ENCODE measurements around the gene FCRL5. TPM values are rescaled to one million over a fixed set of nuclear protein-coding genes. Genes with fewer than 3 reads are reported as not detected.

The FCRL5 gene
- total and polyA plus RNA-seq, 4 donors = 0.18 to 0.84 (median 0.50) TPM

GRCh38 chr1:157497987-157498735 lies 54.2 kb downstream of the FCRL5 start:
- no peak overlapping the region for H3K4me3 ChIP-seq (ENCODE audit: low read length in 2 of 2)
- WGBS, 2 donors = 54 to 69% methylated on average over 3 of the region's 3 CpGs
- ATAC-seq (ENCODE audit: low FRiP score) (no peak), DNase-seq (no peak)
- H3K9me3 ChIP-seq (ENCODE audit: control insufficient read depth, low read length) = no peaks in the 10 kb centered on the region
- no peaks in the 10 kb centered on the region for H3K36me3 ChIP-seq (ENCODE audit: control insufficient read depth in 1 of 2, insufficient read depth in 2 of 2, low read length in 1 of 2)
- H3K27me3 ChIP-seq (ENCODE audit: control insufficient read depth in 1 of 2, insufficient read depth in 2 of 2, low read length in 1 of 2) = no peaks in the 10 kb centered on the region
- no peak overlapping the region for H3K27ac ChIP-seq (ENCODE audit: low read depth in 1 of 2, low read length in 2 of 2)
- intact Hi-C loops (cut with DNase I) = no loop called here
- no peaks in the 10 kb centered on the region for H3K4me1 ChIP-seq (ENCODE audit: control insufficient read depth in 1 of 2, insufficient read depth in 2 of 2, low read length in 2 of 2)

GRCh38 chr1:157497284-157497683 lies 55.0 kb downstream of the FCRL5 start:
- WGBS, 2 donors = 88 to 90% methylated on average over 1 of the region's 1 CpG
- intact Hi-C loops (cut with DNase I) = no loop called here

GRCh38 chr1:157496121-157496526 lies 56.2 kb downstream of the FCRL5 start:
- H3K9me3 ChIP-seq (ENCODE audit: control insufficient read depth, low read length) = no peaks in the 10 kb centered on the region
- H3K4me1 ChIP-seq (ENCODE audit: control insufficient read depth in 1 of 2, insufficient read depth in 2 of 2, low read length in 2 of 2) = no peaks in the 10 kb centered on the region
- intact Hi-C loops (cut with DNase I) = no loop called here
- no peaks in the 10 kb centered on the region for H3K27me3 ChIP-seq (ENCODE audit: control insufficient read depth in 1 of 2, insufficient read depth in 2 of 2, low read length in 1 of 2)
- H3K36me3 ChIP-seq (ENCODE audit: control insufficient read depth in 1 of 2, insufficient read depth in 2 of 2, low read length in 1 of 2) = no peaks in the 10 kb centered on the region
- ATAC-seq (ENCODE audit: low FRiP score) (no peak), DNase-seq (no peak)
- no peak overlapping the region for H3K4me3 ChIP-seq (ENCODE audit: low read length in 2 of 2)
- H3K27ac ChIP-seq (ENCODE audit: low read depth in 1 of 2, low read length in 2 of 2) = no peak overlapping the region
- WGBS, 2 donors = 6 to 14% methylated on average over 5 of the region's 5 CpGs

More at GRCh38 chr1:157497284-157497683, 55.0 kb downstream of the FCRL5 start:
- Histone ChIP-seq H3K9me3 (ENCODE audit: control insufficient read depth, low read length) (no peaks in the 10 kb centered on the region), H3K27ac (ENCODE audit: low read depth in 1 of 2, low read length in 2 of 2) (no peak overlapping the region), H3K4me1 (ENCODE audit: control insufficient read depth in 1 of 2, insufficient read depth in 2 of 2, low read length in 2 of 2) (no peaks in the 10 kb centered on the region), H3K36me3 (ENCODE audit: control insufficient read depth in 1 of 2, insufficient read depth in 2 of 2, low read length in 1 of 2) (no peaks in the 10 kb centered on the region), H3K27me3 (ENCODE audit: control insufficient read depth in 1 of 2, insufficient read depth in 2 of 2, low read length in 1 of 2) (no peaks in the 10 kb centered on the region), H3K4me3 (ENCODE audit: low read length in 2 of 2) (no peak overlapping the region)
- ATAC-seq (ENCODE audit: low FRiP score) (no peak), DNase-seq (no peak)

- H3K9me3 ChIP-seq (ENCODE audit: control insufficient read depth, low read length) = no peaks in the 10 kb centered on the region
- no peak for DNase-seq
- 77 to 82% methylated on average over 3 of the region's 3 CpGs for WGBS, 2 donors
- no peak overlapping the region for H3K4me3 ChIP-seq (ENCODE audit: low read length in 2 of 2)
- H3K36me3 ChIP-seq (ENCODE audit: control insufficient read depth in 1 of 2, insufficient read depth in 2 of 2, low read length in 1 of 2) = no peaks in the 10 kb centered on the region
- no peaks in the 10 kb centered on the region for H3K27me3 ChIP-seq (ENCODE audit: control insufficient read depth in 1 of 2, insufficient read depth in 2 of 2, low read length in 1 of 2)
- H3K4me1 ChIP-seq (ENCODE audit: control insufficient read depth in 1 of 2, insufficient read depth in 2 of 2, low read length in 2 of 2) = no peaks in the 10 kb centered on the region
- no peak overlapping the region for H3K27ac ChIP-seq (ENCODE audit: low read depth in 1 of 2, low read length in 2 of 2)
- intact Hi-C loops (cut with DNase I) = no loop called here
- ATAC-seq (ENCODE audit: low FRiP score) = no peak
Observed at GRCh38 chr1:157495285-157495684, 57.0 kb downstream of the FCRL5 start.

- ATAC-seq (ENCODE audit: low FRiP score) (no peak), DNase-seq (no peak)
- Histone ChIP-seq H3K4me3 (ENCODE audit: low read length in 2 of 2) (no peak overlapping the region), H3K27me3 (ENCODE audit: control insufficient read depth in 1 of 2, insufficient read depth in 2 of 2, low read length in 1 of 2) (no peaks in the 10 kb centered on the region), H3K36me3 (ENCODE audit: control insufficient read depth in 1 of 2, insufficient read depth in 2 of 2, low read length in 1 of 2) (no peaks in the 10 kb centered on the region), H3K4me1 (ENCODE audit: control insufficient read depth in 1 of 2, insufficient read depth in 2 of 2, low read length in 2 of 2) (no peaks in the 10 kb centered on the region), H3K27ac (ENCODE audit: low read depth in 1 of 2, low read length in 2 of 2) (no peak overlapping the region), H3K9me3 (ENCODE audit: control insufficient read depth, low read length) (no peaks in the 10 kb centered on the region)
- intact Hi-C loops (cut with DNase I) = no loop called here
- 45 to 56% methylated on average over 4 of the region's 4 CpGs for WGBS, 2 donors
Observed at GRCh38 chr1:157494093-157494492, 58.2 kb downstream of the FCRL5 start.

GRCh38 chr1:157490467-157491165 lies 61.7 kb downstream of the FCRL5 start:
- WGBS, 2 donors = 31 to 32% methylated on average over 14 of the region's 14 CpGs
- DNase-seq (peak; percentile 77 to 82), ATAC-seq (ENCODE audit: low FRiP score) (peak; percentile 30)
- no peaks in the 10 kb centered on the region for H3K36me3 ChIP-seq (ENCODE audit: control insufficient read depth in 1 of 2, insufficient read depth in 2 of 2, low read length in 1 of 2)
- H3K27ac ChIP-seq (ENCODE audit: low read depth in 1 of 2, low read length in 2 of 2) = no peak overlapping the region
- intact Hi-C loops (cut with DNase I) = no loop called here
- no peaks in the 10 kb centered on the region for H3K27me3 ChIP-seq (ENCODE audit: control insufficient read depth in 1 of 2, insufficient read depth in 2 of 2, low read length in 1 of 2)
- no peaks in the 10 kb centered on the region for H3K9me3 ChIP-seq (ENCODE audit: control insufficient read depth, low read length)
- no peak overlapping the region for H3K4me3 ChIP-seq (ENCODE audit: low read length in 2 of 2)
- H3K4me1 ChIP-seq (ENCODE audit: control insufficient read depth in 1 of 2, insufficient read depth in 2 of 2, low read length in 2 of 2) = no peaks in the 10 kb centered on the region

GRCh38 chr1:157488156-157488555 lies 64.2 kb downstream of the FCRL5 start:
- ATAC-seq (ENCODE audit: low FRiP score) = no peak
- DNase-seq = no peak
- no peaks in the 10 kb centered on the region for H3K4me1 ChIP-seq (ENCODE audit: control insufficient read depth in 1 of 2, insufficient read depth in 2 of 2, low read length in 2 of 2)
- no peaks in the 10 kb centered on the region for H3K27me3 ChIP-seq (ENCODE audit: control insufficient read depth in 1 of 2, insufficient read depth in 2 of 2, low read length in 1 of 2)
- no peak overlapping the region for H3K27ac ChIP-seq (ENCODE audit: low read depth in 1 of 2, low read length in 2 of 2)
- H3K9me3 ChIP-seq (ENCODE audit: control insufficient read depth, low read length) = no peaks in the 10 kb centered on the region
- no peaks in the 10 kb centered on the region for H3K36me3 ChIP-seq (ENCODE audit: control insufficient read depth in 1 of 2, insufficient read depth in 2 of 2, low read length in 1 of 2)
- intact Hi-C loops (cut with DNase I) = loop anchor here (2.0 to 10.0 kb wide), 3 partner anchors 109 to 296 kb away; no protein-coding TSS in a partner anchor
- H3K4me3 ChIP-seq (ENCODE audit: low read length in 2 of 2) = no peak overlapping the region
- 69 to 77% methylated on average over 2 of the region's 2 CpGs for WGBS, 2 donors

DNA sequence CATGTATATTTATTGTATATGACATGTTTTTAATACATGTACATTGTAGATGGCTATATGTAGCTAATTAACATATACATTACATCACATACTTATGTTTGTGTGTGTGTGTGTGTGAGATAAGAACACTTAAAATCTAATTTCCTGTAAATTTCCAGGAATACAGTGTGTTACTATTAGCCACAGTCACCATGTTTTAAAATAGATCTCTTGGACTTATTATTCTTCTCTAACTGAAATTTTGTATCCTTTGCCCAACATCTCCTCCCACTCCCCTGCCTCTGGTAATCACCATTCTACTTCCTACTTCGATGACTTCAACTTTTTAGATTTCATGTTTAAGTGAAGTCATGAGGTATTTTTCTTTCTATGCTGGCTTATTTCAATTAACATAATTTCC lies 64.8 kb downstream of the FCRL5 start:
- H3K4me1 ChIP-seq (ENCODE audit: control insufficient read depth in 1 of 2, insufficient read depth in 2 of 2, low read length in 2 of 2) = no peaks in the 10 kb centered on the region
- no peaks in the 10 kb centered on the region for H3K27me3 ChIP-seq (ENCODE audit: control insufficient read depth in 1 of 2, insufficient read depth in 2 of 2, low read length in 1 of 2)
- no peak overlapping the region for H3K4me3 ChIP-seq (ENCODE audit: low read length in 2 of 2)
- intact Hi-C loops (cut with DNase I) = loop anchor here (5.0 to 10.0 kb wide), 2 partner anchors 293 to 295 kb away; no protein-coding TSS in a partner anchor
- DNase-seq = no peak
- ATAC-seq (ENCODE audit: low FRiP score) = no peak
- no peaks in the 10 kb centered on the region for H3K9me3 ChIP-seq (ENCODE audit: control insufficient read depth, low read length)
- H3K27ac ChIP-seq (ENCODE audit: low read depth in 1 of 2, low read length in 2 of 2) = no peak overlapping the region
- 64 to 79% methylated on average over 1 of the region's 1 CpG for WGBS, 2 donors
- no peaks in the 10 kb centered on the region for H3K36me3 ChIP-seq (ENCODE audit: control insufficient read depth in 1 of 2, insufficient read depth in 2 of 2, low read length in 1 of 2)

- 5 to 7% methylated on average over 2 of the region's 2 CpGs for WGBS, 2 donors
- H3K27me3 ChIP-seq (ENCODE audit: control insufficient read depth in 1 of 2, insufficient read depth in 2 of 2, low read length in 1 of 2) = no peaks in the 10 kb centered on the region
- no peaks in the 10 kb centered on the region for H3K4me1 ChIP-seq (ENCODE audit: control insufficient read depth in 1 of 2, insufficient read depth in 2 of 2, low read length in 2 of 2)
- no peak overlapping the region for H3K27ac ChIP-seq (ENCODE audit: low read depth in 1 of 2, low read length in 2 of 2)
- H3K9me3 ChIP-seq (ENCODE audit: control insufficient read depth, low read length) = no peaks in the 10 kb centered on the region
- no peak overlapping the region for H3K4me3 ChIP-seq (ENCODE audit: low read length in 2 of 2)
- ATAC-seq (ENCODE audit: low FRiP score) (no peak), DNase-seq (no peak)
- intact Hi-C loops (cut with DNase I) = loop anchor here (5.0 to 10.0 kb wide), 2 partner anchors 292 to 295 kb away; no protein-coding TSS in a partner anchor
- no peaks in the 10 kb centered on the region for H3K36me3 ChIP-seq (ENCODE audit: control insufficient read depth in 1 of 2, insufficient read depth in 2 of 2, low read length in 1 of 2)
Observed at GRCh38 chr1:157487096-157487495, 65.2 kb downstream of the FCRL5 start.

All from aorta (tissue), 5 donors.